Spleen (tissue), 11 donors: ENCODE measurements around the gene TTC39B. TPM values are rescaled to one million over a fixed set of nuclear protein-coding genes. Genes with fewer than 3 reads are reported as not detected.
A peak's percentile ranks its signal among the peaks of the same experiment; 100 is the strongest.

ENCODE experiments used
- DNase-seq: peaks from one replicate; pipeline ENCODE4 v3.0.0-alpha.2; 2020
- H3K27ac ChIP-seq, 8 donors: fragments of 200-600 bp; sonication (generic) in 7 of 8; 1 replicate in 4 of 8; 2 replicates in 4 of 8; pipeline versions ENCODE4 v1.5.0 to v1.8.0; 2016 to 2021; ENCODE audit warnings: inconsistent platforms in 4 of 8, mild to moderate bottlenecking in 4 of 8, moderate library complexity in 1 of 8
- H3K27me3 ChIP-seq, 7 donors: fragments of 200-600 bp; sonication (generic) in 6 of 7; replicated peaks in 1 of 7; 1 replicate in 4 of 7; 2 replicates in 3 of 7; pipeline versions ENCODE4 v1.5.0 to v1.8.0; 2016 to 2021; ENCODE audit warnings: inconsistent platforms in 3 of 7, mild to moderate bottlenecking in 1 of 7
- H3K36me3 ChIP-seq, 6 donors: fragments of 200-600 bp; sonication (generic) in 5 of 6; 1 replicate in 4 of 6; 2 replicates in 2 of 6; pipeline versions ENCODE4 v1.5.0 to v1.8.0; 2016 to 2021; ENCODE audit warnings: inconsistent platforms in 2 of 6
- H3K4me1 ChIP-seq, 6 donors: fragments of 200-600 bp; sonication (generic) in 5 of 6; 1 replicate in 3 of 6; 2 replicates in 3 of 6; pipeline versions ENCODE4 v1.5.0 to v1.8.0; 2016 to 2021; ENCODE audit warnings: inconsistent platforms in 3 of 6
- H3K4me3 ChIP-seq, 8 donors: fragments of 200-600 bp; sonication (generic) in 7 of 8; 1 replicate in 4 of 8; 2 replicates in 4 of 8; pipeline versions ENCODE4 v1.5.0 to v1.8.0; 2016 to 2021; ENCODE audit warnings: inconsistent platforms in 4 of 8, mild to moderate bottlenecking in 4 of 8, moderate library complexity in 2 of 8
- H3K9me3 ChIP-seq, 8 donors: fragments of 200-600 bp; sonication (generic) in 7 of 8; 1 replicate in 4 of 8; 2 replicates in 4 of 8; pipeline versions ENCODE4 v1.5.0 to v1.8.0; 2016 to 2021; ENCODE audit warnings: inconsistent platforms in 4 of 8
- CTCF ChIP-seq, 11 experiments: fragments of 200-600 bp in 7 of 11; fragments of 450-650 bp in 4 of 11; sonication (generic) in 4 of 11; IDR thresholded peaks in 8 of 11; conservative IDR thresholded peaks in 3 of 11; 1 replicate in 7 of 11; 2 replicates in 4 of 11; pipeline versions ENCODE4 v1.4.0 to v1.8.0; 2016 to 2021; ENCODE audit warnings: antibody characterized with exemption in 11 of 11, inconsistent platforms in 4 of 11, mild to moderate bottlenecking in 1 of 11
- POLR2A ChIP-seq, 3 donors: fragments of 450-650 bp; IDR thresholded peaks; one replicate each; pipeline ENCODE4 v1.5.1; 2017; ENCODE audit warnings: antibody characterized with exemption in 3 of 3, mild to moderate bottlenecking in 1 of 3
- POLR2AphosphoS5 ChIP-seq, 3 donors: sonication (generic); formaldehyde crosslinking; IDR thresholded peaks; one replicate each; pipeline ENCODE4 v1.5.1; 2017; ENCODE audit warnings: antibody characterized with exemption in 3 of 3
- WGBS, 5 donors: extraction: QIAGEN DNeasy Blood & Tissue Kit in 3 of 5; methylation state at CpG; one replicate each; pipeline versions ENCODE4 v1.1.5 to v1.1.7; 2013 to 2018; 5-methylcytosine and 5-hydroxymethylcytosine counted together
- intact Hi-C: fragments of 100-400 bp; cut with DNase I; formaldehyde crosslinking; loops from one replicate; pipeline ENCODE4 v1.15.0; 2023; ENCODE audit warnings: low total_unique reads
- polyA plus RNA-seq, 3 donors: library from polyadenylated mRNA; stranded (reverse); fragments of 200-250 nt; gene quantifications; one replicate each; pipeline ENCODE4 v1.2.1, GENCODE V29; 2013
- total RNA-seq, 7 donors: library from RNA; depleted of rRNA in 3 of 7; stranded (reverse); fragments of >200 nt in 3 of 7; fragmentation: NEBNext Ultra II Directional in 4 of 7; extraction: Animal tissue kit (Norgen Biotek cat#: 25700) in 4 of 7; gene quantifications; one replicate each; pipeline versions ENCODE4 v1.1.0 to v1.2.1, GENCODE V29; 2016 to 2021
- donor health status: healthy with polysubstance abuse.
- donor health status: DM: no; HTN: no; CAD: no; lungs with moderate emphysema.
- donor health status: DM: no; HTN: no; CAD: no.
- donor health status: Bipolar disorder and iron deficiency.
- donor health status: healthy.
- donor health status: DM: no; HTN: no; CAD: no.
- donor health status: DM: yes; HTN: yes; CAD: no.

Gene TTC39B
- total and polyA plus RNA-seq, 10 donors = 4.8 to 24.1 (median 19.0) TPM

GRCh38 chr9:15300218-15300617, 6.8 kb downstream of the TTC39B start:
- no peaks in the 10 kb centered on the region for H3K27me3 ChIP-seq
- H3K27ac ChIP-seq = peak overlapping the region; percentile 55 to 93 (median 84)
- H3K4me1 ChIP-seq = peaks cover 27 to 90% (median 54%) of the 10 kb centered on the region in 6 donors
- 18 to 38% (median 32%) methylated on average over 1 of the region's 1 CpG for WGBS, 5 donors
- intact Hi-C loops = loop anchor here (10.0 kb wide), 2 partner anchors 85 to 125 kb away; partner anchors contain the start of gene SNAPC3
- TF ChIP-seq POLR2A (IDR thresholded peaks at IDR 0.05) (no peak), CTCF (IDR thresholded peaks at IDR 0.05 in 8 of 11, conservative IDR thresholded peaks at IDR 0.05 in 3 of 11) (no peak), POLR2AphosphoS5 (IDR thresholded peaks at IDR 0.05) (no peak)
- no peak for DNase-seq
- H3K4me3 ChIP-seq = peak overlapping the region in 1 of 8 donors; percentile 44
- no peaks in the 10 kb centered on the region for H3K36me3 ChIP-seq
- peaks cover 0 to 5% (median 0%) of the 10 kb centered on the region in 8 donors for H3K9me3 ChIP-seq

GRCh38 chr9:15299374-15299939, 7.6 kb downstream of the TTC39B start:
- Histone ChIP-seq H3K4me3 (peak overlapping the region in 2 of 8 donors; percentile 6 to 44), H3K9me3 (peaks cover 0 to 5% (median 0%) of the 10 kb centered on the region in 8 donors), H3K36me3 (no peaks in the 10 kb centered on the region), H3K27me3 (no peaks in the 10 kb centered on the region), H3K27ac (peak overlapping the region; percentile 66 to 93 (median 84)), H3K4me1 (peaks cover 23 to 90% (median 53%) of the 10 kb centered on the region in 6 donors)
- DNase-seq = peak; percentile 79
- TF ChIP-seq CTCF (IDR thresholded peaks at IDR 0.05 in 8 of 11, conservative IDR thresholded peaks at IDR 0.05 in 3 of 11) (no peak), POLR2AphosphoS5 (IDR thresholded peaks at IDR 0.05) (peak in 1 of 3 donors; percentile 74)
- 35 to 50% (median 39%) methylated on average over 6 of the region's 6 CpGs for WGBS, 5 donors
- intact Hi-C loops = no loop called here

- Histone ChIP-seq H3K36me3 (no peaks in the 10 kb centered on the region), H3K4me1 (peaks cover 33 to 90% (median 59%) of the 10 kb centered on the region in 6 donors), H3K27ac (peak overlapping the region; percentile 66 to 93 (median 84)), H3K9me3 (peaks cover 0 to 5% (median 0%) of the 10 kb centered on the region in 8 donors), H3K27me3 (no peaks in the 10 kb centered on the region), H3K4me3 (no peak overlapping the region)
- DNase-seq = no peak
- intact Hi-C loops = no loop called here
- TF ChIP-seq POLR2AphosphoS5 (IDR thresholded peaks at IDR 0.05) (no peak), CTCF (IDR thresholded peaks at IDR 0.05 in 8 of 11, conservative IDR thresholded peaks at IDR 0.05 in 3 of 11) (no peak), POLR2A (IDR thresholded peaks at IDR 0.05) (no peak)
- WGBS, 5 donors = 75 to 93% (median 82%) methylated on average over 3 of the region's 3 CpGs
These were observed 8.7 kb downstream of the TTC39B start for GRCh38 chr9:15298362-15298761.

- intact Hi-C loops = no loop called here
- 2 to 10% (median 7%) methylated on average over 4 of the region's 4 CpGs for WGBS, 5 donors
- Histone ChIP-seq H3K4me1 (peaks cover 33 to 80% (median 60%) of the 10 kb centered on the region in 6 donors), H3K27me3 (no peaks in the 10 kb centered on the region), H3K4me3 (peak overlapping the region; percentile 20 to 64 (median 30)), H3K9me3 (peaks cover 0 to 5% (median 0%) of the 10 kb centered on the region in 8 donors), H3K27ac (peak overlapping the region; percentile 82 to 93 (median 87)), H3K36me3 (no peaks in the 10 kb centered on the region)
- TF ChIP-seq POLR2A (IDR thresholded peaks at IDR 0.05) = no peak
- no peak for TF ChIP-seq CTCF (IDR thresholded peaks at IDR 0.05 in 8 of 11, conservative IDR thresholded peaks at IDR 0.05 in 3 of 11)
- no peak for DNase-seq
These were observed 11.1 kb downstream of the TTC39B start for GRCh38 chr9:15295761-15296405.
